HepG2 (cell line): Measurements from ENCODE around the gene TIMM23B. TPM values are rescaled to one million over a fixed set of nuclear protein-coding genes. Genes with fewer than 3 reads are reported as not detected.
A peak's percentile ranks its signal among the peaks of the same experiment; 100 is the strongest.
"Not testable (repeated sequence)": the region's sequence is repeated elsewhere in the genome, so short reads cannot be mapped to it uniquely, and the experiment has no call there.

Experiments
- BRD4 ChIP-seq: sonication (generic); formaldehyde crosslinking; IDR thresholded peaks from 2 replicates; pipeline ENCODE4 v1.4.0; 2020; ENCODE audit warnings: missing genetic modification reagents
- DRAP1 ChIP-seq: IDR thresholded peaks from 2 replicates; pipeline ENCODE4 v1.6.1; 2016; ENCODE audit warnings: missing genetic modification reagents, missing compliant biosample characterization
- GMEB1 ChIP-seq: sonication (generic); formaldehyde crosslinking; IDR thresholded peaks from 2 replicates; pipeline ENCODE4 v1.5.1; 2020; ENCODE audit warnings: missing genetic modification reagents, mild to moderate bottlenecking, borderline replicate concordance
- MYPOP ChIP-seq: sonication (generic); formaldehyde crosslinking; IDR thresholded peaks from 2 replicates; pipeline ENCODE4 v1.8.1; 2023; ENCODE audit warnings: mild to moderate bottlenecking, moderate library complexity, missing genetic modification reagents
- NFAT5 ChIP-seq: sonication (generic); formaldehyde crosslinking; IDR thresholded peaks from 2 replicates; pipeline ENCODE4 v1.4.0; 2020; ENCODE audit warnings: missing genetic modification reagents
- NONO ChIP-seq, 2 experiments: fragments of 450-650 bp in 1 of 2; sonication (generic) in 1 of 2; formaldehyde crosslinking in 1 of 2; IDR thresholded peaks in 1 of 2; conservative IDR thresholded peaks in 1 of 2; 2 replicates each; pipeline versions ENCODE4 v1.6.1 to v1.8.0; 2017 to 2022; ENCODE audit warnings: mild to moderate bottlenecking in 1 of 2, missing genetic modification reagents in 1 of 2, moderate library complexity in 1 of 2
- PCBP1 ChIP-seq: fragments of 200-400 bp; formaldehyde crosslinking; IDR thresholded peaks from 2 replicates; pipeline ENCODE4 v1.6.1; 2017; ENCODE audit warnings: mild to moderate bottlenecking, low read depth, low read length, borderline replicate concordance
- SRY ChIP-seq: sonication (generic); formaldehyde crosslinking; IDR thresholded peaks from 2 replicates; pipeline ENCODE4 v1.8.0; 2022; ENCODE audit warnings: mild to moderate bottlenecking, missing genetic modification reagents
- TEAD3 ChIP-seq: optimal IDR thresholded peaks from 2 replicates; pipeline ENCODE3; 2016; ENCODE audit warnings: borderline replicate concordance
- TSC22D2 ChIP-seq: sonication (generic); formaldehyde crosslinking; IDR thresholded peaks from 2 replicates; pipeline ENCODE4 v1.5.1; 2020; ENCODE audit warnings: missing genetic modification reagents, mild to moderate bottlenecking, borderline replicate concordance
- ZBTB42 ChIP-seq: sonication (generic); formaldehyde crosslinking; IDR thresholded peaks from 2 replicates; pipeline ENCODE4 v1.5.0; 2020; ENCODE audit warnings: mild to moderate bottlenecking, missing genetic modification reagents
- ZGPAT ChIP-seq: IDR thresholded peaks from 2 replicates; pipeline ENCODE4 v1.6.1; 2016; ENCODE audit warnings: mild to moderate bottlenecking
- ZNF275 ChIP-seq: sonication (generic); formaldehyde crosslinking; IDR thresholded peaks from 2 replicates; pipeline ENCODE4 v1.8.0; 2022; ENCODE audit warnings: missing genetic modification reagents, mild to moderate bottlenecking, inconsistent platforms, borderline replicate concordance
- ZNF607 ChIP-seq: sonication (generic); formaldehyde crosslinking; IDR thresholded peaks from 2 replicates; pipeline ENCODE4 v1.5.1; 2020; ENCODE audit warnings: missing genetic modification reagents, mild to moderate bottlenecking, borderline replicate concordance
- ZNF678 ChIP-seq: sonication (generic); formaldehyde crosslinking; IDR thresholded peaks from 2 replicates; pipeline ENCODE4 v1.4.0; 2020; ENCODE audit warnings: mild to moderate bottlenecking, missing genetic modification reagents
- polyA plus RNA-seq, 8 experiments: library from polyadenylated mRNA; depleted of rRNA in 3 of 8; stranded (reverse) in 7 of 8; unstranded in 1 of 8; fragments of >200 nt; fragmentation: Illumina TruSeq in 4 of 8; extraction: Trizol in 4 of 8; gene quantifications; 2 replicates each; pipeline versions ENCODE4 v1.2.1 to v1.2.3, GENCODE V29; 2011 to 2016; ENCODE audit warnings: low read depth in 4 of 8, missing spikeins in 1 of 8, mixed read lengths in 1 of 8; ENCODE audit not compliant: insufficient read depth in 1 of 8
- total RNA-seq, 5 experiments: library from RNA; depleted of rRNA; stranded (reverse); fragments of >200 nt; fragmentation: Illumina TruSeq; extraction: Trizol; gene quantifications; 2 replicates each; pipeline ENCODE4 v1.2.3, GENCODE V29; 2016; ENCODE audit warnings: low read depth in 1 of 5

The TIMM23B gene
- total and polyA plus RNA-seq, 2 of the 13 experiments (the other 11 are each of a cell fraction or from before 2014, with no cell fraction given), result 10.8 to 13.0 TPM

DNA sequence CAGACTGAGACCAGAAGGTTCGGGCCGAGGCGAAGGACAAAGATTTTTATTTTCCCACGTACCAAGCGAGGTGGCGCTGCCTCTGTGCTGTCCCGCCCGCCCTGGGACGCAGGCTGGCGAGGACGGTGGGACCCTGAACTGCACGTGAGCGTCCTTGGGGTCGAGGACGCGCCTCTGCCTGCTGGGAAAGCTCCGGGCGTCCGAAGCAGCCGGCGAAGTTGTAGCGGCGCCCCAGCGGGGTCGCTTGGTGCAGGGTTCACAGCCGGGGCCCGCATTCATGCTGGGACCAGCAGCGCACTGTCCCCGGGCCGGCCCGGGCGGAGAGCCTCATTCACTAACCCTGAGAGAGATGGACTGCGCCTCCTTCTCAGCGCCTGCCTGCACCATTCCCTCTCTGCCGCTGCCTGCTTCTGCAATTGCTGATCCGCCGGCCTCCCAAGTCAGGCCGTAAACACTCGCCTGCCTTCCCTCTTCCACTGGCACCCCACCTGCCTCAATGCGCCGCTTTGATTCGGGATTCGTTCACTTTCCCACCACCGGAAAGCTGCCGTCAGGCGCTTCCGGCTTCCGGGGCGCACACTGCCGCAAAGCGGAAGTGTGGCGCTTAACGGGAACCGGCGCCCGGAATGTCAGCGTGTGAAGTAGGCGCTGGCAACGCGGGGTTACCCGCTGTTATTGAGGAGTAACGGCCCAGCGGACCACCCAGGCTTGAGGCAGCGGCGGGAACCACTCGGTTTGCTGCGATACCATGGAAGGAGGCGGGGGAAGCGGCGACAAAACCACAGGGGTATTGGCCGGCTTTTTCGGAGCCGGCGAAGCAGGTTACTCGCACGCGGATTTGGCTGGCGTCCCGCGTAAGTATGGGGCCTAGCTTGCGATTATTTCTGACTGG lies at the start of gene TIMM23B, which contains the start of gene PARG (continued):
- TF ChIP-seq ZNF678 (CRISPR knock-in tag) (0 out of 2 replicates have a peak, but pooled peaks have one; percentile 46), ZNF607 (CRISPR knock-in tag) (peak; percentile 51; the same call in 1 of the 2 replicates), GMEB1 (CRISPR knock-in tag) (peak; percentile 81), NFAT5 (CRISPR knock-in tag) (peak; percentile 59; the same call in 1 of the 2 replicates), MYPOP (CRISPR knock-in tag) (peak; percentile 61; the same call in 1 of the 2 replicates), ZNF275 (CRISPR knock-in tag) (peak; percentile 49; the same call in 1 of the 2 replicates), NONO (CRISPR knock-in tag; conservative IDR thresholded peaks at IDR 0.05) (peak; percentile 87), ZBTB42 (CRISPR knock-in tag) (peak; percentile 66; the same call in 1 of the 2 replicates), TSC22D2 (CRISPR knock-in tag) (peak; percentile 47; the same call in 1 of the 2 replicates), DRAP1 (peak; percentile 62), BRD4 (CRISPR knock-in tag) (peak; percentile 11; the same call in 1 of the 2 replicates), TEAD3 (CRISPR knock-in tag) (peak; percentile 74), PCBP1 (0 out of 2 replicates have a peak, but pooled peaks have one; percentile 39), ZGPAT (CRISPR knock-in tag) (peak; percentile 76; the same call in 1 of the 2 replicates), SRY (CRISPR knock-in tag) (0 out of 2 replicates have a peak, but pooled peaks have one; percentile 34)
- not testable (repeated sequence) for TF ChIP-seq NONO (IDR thresholded peaks at IDR 0.05)
